ENCODE results near the gene ABCB7.

ABCB7 gene

DNA sequence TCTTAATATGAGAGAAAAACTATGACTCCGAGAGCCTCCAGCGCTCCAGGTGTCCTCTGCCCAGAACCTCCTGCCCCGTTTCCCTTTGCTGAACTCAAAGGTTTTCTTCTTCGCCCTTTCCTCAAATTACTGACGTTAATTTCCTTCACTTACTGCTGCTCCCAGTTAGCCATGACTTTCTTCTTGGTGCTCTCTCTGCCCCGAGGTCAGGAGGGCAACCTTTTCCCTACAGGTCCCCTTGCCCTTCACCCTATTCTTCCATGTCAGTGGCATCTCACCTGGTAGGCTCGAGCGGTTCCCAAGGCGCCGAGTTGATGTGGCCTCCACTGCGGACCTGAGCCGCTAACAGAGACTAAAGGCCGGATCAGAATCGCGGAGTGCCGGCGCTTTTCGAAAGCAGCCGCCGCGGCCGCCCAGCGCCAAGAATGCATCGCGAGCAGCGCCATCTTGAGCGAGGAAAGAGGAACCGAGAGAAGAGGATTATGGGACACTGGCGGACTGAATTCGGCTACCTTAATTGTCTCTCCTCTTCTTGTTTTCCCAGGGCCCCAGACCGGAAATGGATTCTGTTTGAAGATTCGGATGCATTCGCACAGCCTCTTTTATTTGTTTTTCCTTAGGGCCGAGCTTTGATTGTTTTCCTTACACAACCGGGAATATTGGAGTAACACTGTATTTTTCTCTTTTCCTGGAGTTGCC is at the start of gene ABCB7:
TSS of gene ABCB7 (minus strand) at position 457 of the 699 bp plus-strand sequence. CDS start at position 446, 11 bp downstream.
- TF ChIP-seq EP300 (IDR thresholded peaks at IDR 0.05; ENCODE audit: borderline replicate concordance) (no peak), TAF1 (IDR thresholded peaks at IDR 0.05; ENCODE audit: low read depth) (peak; percentile 94), YY1 (IDR thresholded peaks at IDR 0.05; ENCODE audit: low read depth) (peak; percentile 89)
- TF ChIP-seq, protein P1, sequence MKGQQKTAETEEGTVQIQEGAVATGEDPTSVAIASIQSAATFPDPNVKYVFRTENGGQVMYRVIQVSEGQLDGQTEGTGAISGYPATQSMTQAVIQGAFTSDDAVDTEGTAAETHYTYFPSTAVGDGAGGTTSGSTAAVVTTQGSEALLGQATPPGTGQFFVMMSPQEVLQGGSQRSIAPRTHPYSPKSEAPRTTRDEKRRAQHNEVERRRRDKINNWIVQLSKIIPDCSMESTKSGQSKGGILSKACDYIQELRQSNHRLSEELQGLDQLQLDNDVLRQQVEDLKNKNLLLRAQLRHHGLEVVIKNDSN (IDR thresholded peaks at IDR 0.05), result peak; percentile 13; the same call in 1 of the 2 replicates

DNA sequence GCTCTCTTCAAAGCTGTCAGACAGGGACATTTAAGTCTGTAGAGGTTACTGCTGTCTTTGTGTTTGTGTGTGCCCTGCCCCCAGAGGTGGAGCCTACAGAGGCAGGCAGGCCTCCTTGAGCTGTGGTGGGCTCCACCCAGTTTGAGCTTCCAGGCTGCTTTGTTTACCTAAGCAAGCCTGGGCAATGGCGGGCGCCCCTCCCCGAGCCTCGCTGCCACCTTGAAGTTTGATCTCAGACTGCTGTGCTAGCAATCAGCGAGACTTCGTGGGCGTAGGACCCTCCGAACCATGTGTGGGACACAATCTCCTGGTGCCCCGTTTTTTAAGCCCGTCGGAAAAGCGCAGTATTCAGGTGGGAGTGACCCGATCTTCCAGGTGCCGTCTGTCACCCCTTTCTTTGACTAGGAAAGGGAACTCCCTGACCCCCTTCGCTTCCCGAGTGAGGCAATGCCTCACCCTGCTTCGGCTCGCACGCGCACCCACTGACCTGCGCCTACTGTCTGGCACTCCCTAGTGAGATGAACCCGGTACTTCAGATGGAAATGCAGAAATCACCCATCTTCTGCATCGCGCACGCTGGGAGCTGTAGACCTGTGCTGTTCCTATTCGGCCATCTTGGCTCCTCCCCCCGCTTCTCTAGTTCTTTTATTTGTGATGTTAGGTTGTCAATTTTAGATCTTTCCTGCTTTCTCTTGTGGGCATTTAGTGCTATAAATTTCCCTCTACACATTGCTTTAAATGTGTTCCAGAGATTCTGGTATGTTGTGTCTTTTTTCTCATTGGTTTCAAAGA is 32.5 kb upstream of the ABCB7 start:
- peak; percentile 65 for TF ChIP-seq YY1 (IDR thresholded peaks at IDR 0.05; ENCODE audit: low read depth)

DNA sequence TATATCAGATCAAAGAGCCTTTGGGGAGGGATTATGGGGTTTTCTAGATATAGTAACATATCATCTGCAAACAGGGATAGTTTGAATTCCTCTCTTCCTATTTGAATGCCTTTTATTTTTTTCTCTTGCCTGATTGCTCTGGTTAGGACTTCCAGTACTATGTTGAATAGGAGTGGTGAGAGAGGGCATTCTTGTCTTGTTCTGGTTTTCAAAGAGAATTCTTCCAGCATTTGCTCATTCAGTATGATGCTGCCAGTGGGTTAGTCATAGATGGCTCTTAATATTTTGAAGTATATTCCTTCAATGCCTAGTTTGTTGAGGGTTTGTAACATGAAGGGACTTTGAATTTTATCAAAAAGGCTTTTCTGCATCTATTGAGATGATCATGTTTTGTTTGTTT is 25.6 kb upstream of the ABCB7 start:
- no peak for TF ChIP-seq NFIC (IDR thresholded peaks at IDR 0.05)
- no peak for TF ChIP-seq TAF1 (IDR thresholded peaks at IDR 0.05; ENCODE audit: low read depth)
- TF ChIP-seq RAD21 (IDR thresholded peaks at IDR 0.05; ENCODE audit: low read depth), result no peak
- no peak for TF ChIP-seq YY1 (IDR thresholded peaks at IDR 0.05; ENCODE audit: low read depth)
- TF ChIP-seq, protein P2, sequence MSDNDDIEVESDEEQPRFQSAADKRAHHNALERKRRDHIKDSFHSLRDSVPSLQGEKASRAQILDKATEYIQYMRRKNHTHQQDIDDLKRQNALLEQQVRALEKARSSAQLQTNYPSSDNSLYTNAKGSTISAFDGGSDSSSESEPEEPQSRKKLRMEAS (IDR thresholded peaks at IDR 0.05), result no peak
- no peak for TF ChIP-seq CREB1 (IDR thresholded peaks at IDR 0.05; ENCODE audit: low read depth)
- no peak for TF ChIP-seq ZBTB7A (IDR thresholded peaks at IDR 0.05; ENCODE audit: low read depth)
- TF ChIP-seq, protein P3, sequence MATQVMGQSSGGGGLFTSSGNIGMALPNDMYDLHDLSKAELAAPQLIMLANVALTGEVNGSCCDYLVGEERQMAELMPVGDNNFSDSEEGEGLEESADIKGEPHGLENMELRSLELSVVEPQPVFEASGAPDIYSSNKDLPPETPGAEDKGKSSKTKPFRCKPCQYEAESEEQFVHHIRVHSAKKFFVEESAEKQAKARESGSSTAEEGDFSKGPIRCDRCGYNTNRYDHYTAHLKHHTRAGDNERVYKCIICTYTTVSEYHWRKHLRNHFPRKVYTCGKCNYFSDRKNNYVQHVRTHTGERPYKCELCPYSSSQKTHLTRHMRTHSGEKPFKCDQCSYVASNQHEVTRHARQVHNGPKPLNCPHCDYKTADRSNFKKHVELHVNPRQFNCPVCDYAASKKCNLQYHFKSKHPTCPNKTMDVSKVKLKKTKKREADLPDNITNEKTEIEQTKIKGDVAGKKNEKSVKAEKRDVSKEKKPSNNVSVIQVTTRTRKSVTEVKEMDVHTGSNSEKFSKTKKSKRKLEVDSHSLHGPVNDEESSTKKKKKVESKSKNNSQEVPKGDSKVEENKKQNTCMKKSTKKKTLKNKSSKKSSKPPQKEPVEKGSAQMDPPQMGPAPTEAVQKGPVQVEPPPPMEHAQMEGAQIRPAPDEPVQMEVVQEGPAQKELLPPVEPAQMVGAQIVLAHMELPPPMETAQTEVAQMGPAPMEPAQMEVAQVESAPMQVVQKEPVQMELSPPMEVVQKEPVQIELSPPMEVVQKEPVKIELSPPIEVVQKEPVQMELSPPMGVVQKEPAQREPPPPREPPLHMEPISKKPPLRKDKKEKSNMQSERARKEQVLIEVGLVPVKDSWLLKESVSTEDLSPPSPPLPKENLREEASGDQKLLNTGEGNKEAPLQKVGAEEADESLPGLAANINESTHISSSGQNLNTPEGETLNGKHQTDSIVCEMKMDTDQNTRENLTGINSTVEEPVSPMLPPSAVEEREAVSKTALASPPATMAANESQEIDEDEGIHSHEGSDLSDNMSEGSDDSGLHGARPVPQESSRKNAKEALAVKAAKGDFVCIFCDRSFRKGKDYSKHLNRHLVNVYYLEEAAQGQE (IDR thresholded peaks at IDR 0.05; ENCODE audit: low read depth), result no peak
- TF ChIP-seq TEAD4 (IDR thresholded peaks at IDR 0.05), result no peak
- no peak for TF ChIP-seq EP300 (IDR thresholded peaks at IDR 0.05; ENCODE audit: borderline replicate concordance)
- TF ChIP-seq, protein P1 (IDR thresholded peaks at IDR 0.05), result no peak
- TF ChIP-seq CEBPB (IDR thresholded peaks at IDR 0.05), result no peak
- no peak for TF ChIP-seq EGR1 (IDR thresholded peaks at IDR 0.05)
- no peak for TF ChIP-seq TCF12 (IDR thresholded peaks at IDR 0.05; ENCODE audit: low read depth)

DNA sequence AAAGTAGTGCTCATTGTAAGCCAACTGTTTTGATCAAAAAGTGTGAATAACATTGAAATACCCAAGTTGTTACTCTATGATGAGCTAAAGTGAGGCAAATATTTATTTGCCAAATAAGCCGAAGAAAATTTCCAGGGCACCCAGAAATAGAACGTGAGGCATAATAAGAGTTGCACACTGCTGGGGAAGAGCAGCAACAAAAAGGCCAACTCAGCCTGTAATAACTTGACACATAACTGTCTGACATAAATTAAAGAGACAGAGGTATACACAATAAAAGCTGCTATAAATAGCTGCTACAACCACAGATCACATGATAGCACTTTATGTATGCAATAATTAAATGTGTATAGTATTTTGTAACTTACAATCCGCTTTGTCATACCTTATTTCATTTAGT is 2.0 kb upstream of the ABCB7 start:
- TF ChIP-seq TAF1 (IDR thresholded peaks at IDR 0.05; ENCODE audit: low read depth), result no peak
- TF ChIP-seq EGR1 (IDR thresholded peaks at IDR 0.05), result no peak
- no peak for TF ChIP-seq YY1 (IDR thresholded peaks at IDR 0.05; ENCODE audit: low read depth)
- TF ChIP-seq CREB1 (IDR thresholded peaks at IDR 0.05; ENCODE audit: low read depth), result no peak
- no peak for TF ChIP-seq ZBTB7A (IDR thresholded peaks at IDR 0.05; ENCODE audit: low read depth)
- no peak for TF ChIP-seq CEBPB (IDR thresholded peaks at IDR 0.05)
- TF ChIP-seq, protein P2 (IDR thresholded peaks at IDR 0.05), result no peak
- TF ChIP-seq TCF12 (IDR thresholded peaks at IDR 0.05; ENCODE audit: low read depth), result no peak
- TF ChIP-seq, protein P3 (IDR thresholded peaks at IDR 0.05; ENCODE audit: low read depth), result no peak

DNA sequence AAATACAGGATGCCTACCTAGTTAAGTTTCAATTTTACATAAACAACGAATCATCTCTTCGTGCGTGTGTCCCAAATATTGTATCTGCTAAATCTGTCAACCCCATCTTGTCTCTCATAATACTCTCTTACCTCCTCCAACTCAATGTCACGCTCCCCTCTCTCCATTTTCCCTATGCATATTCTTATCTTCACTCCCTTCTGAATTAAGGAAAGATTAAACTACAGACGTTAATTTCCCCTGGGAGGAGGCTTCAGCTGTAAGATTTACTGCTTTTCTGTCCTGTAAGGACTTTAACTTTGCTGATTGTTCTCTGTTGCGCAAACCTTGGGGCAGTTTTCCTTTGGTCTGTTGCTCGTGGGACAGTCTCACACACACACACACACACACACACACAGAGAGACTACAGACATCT is 455 bp upstream of the ABCB7 start:
- no peak for TF ChIP-seq TAF1 (IDR thresholded peaks at IDR 0.05; ENCODE audit: low read depth)
- no peak for TF ChIP-seq EP300 (IDR thresholded peaks at IDR 0.05; ENCODE audit: borderline replicate concordance)
- TF ChIP-seq CEBPB (IDR thresholded peaks at IDR 0.05), result no peak
- TF ChIP-seq YY1 (IDR thresholded peaks at IDR 0.05; ENCODE audit: low read depth), result no peak
- TF ChIP-seq, protein P1 (IDR thresholded peaks at IDR 0.05), result no peak
- TF ChIP-seq FOXM1 (IDR thresholded peaks at IDR 0.05; ENCODE audit: borderline replicate concordance, low read depth), result no peak
- TF ChIP-seq, protein P3 (IDR thresholded peaks at IDR 0.05; ENCODE audit: low read depth), result no peak
- TF ChIP-seq ZBTB7A (IDR thresholded peaks at IDR 0.05; ENCODE audit: low read depth), result no peak
- TF ChIP-seq CREB1 (IDR thresholded peaks at IDR 0.05; ENCODE audit: low read depth), result no peak
- TF ChIP-seq NFIC (IDR thresholded peaks at IDR 0.05), result no peak
- TF ChIP-seq EGR1 (IDR thresholded peaks at IDR 0.05), result no peak
- TF ChIP-seq, protein P2 (IDR thresholded peaks at IDR 0.05), result no peak
- TF ChIP-seq TCF12 (IDR thresholded peaks at IDR 0.05; ENCODE audit: low read depth), result no peak
